ENCODE data around the gene PHF21B.

DNA sequence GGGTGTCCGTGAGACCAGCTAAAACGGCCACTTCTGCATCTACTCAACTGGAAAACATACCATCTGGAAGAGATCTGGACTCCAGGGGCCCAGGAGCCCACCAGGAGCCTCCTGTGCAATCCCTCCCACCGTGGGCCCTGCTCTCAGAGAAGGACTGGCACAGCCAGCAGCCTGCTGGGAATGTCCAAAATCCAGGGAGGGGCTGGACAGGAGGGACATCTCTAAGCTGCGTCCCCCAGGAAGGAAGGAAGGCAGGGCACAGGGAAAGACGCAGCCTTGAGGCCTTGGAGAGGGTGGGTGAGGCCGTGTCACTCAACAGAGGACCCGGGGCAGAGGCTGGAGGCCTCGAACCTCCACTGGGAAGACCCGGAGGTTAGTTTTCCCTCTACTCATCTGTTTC is 78.0 kb downstream of the PHF21B start:
- TF ChIP-seq POLR2AphosphoS5 (IDR thresholded peaks at IDR 0.05; ENCODE audit: low read depth, low read length): no peak
- no peak for TF ChIP-seq POLR2A (IDR thresholded peaks at IDR 0.05; ENCODE audit: low read depth, low read length)
- no peak for TF ChIP-seq TAF1 (IDR thresholded peaks at IDR 0.05; ENCODE audit: low read depth, low read length)
- TF ChIP-seq SPI1 (IDR thresholded peaks at IDR 0.05; ENCODE audit: low read depth, low read length): no peak
- no peak for TF ChIP-seq PAX5 (IDR thresholded peaks at IDR 0.05; ENCODE audit: insufficient read depth, low read length, severe bottlenecking)
- no peak for TF ChIP-seq POU2F2 (IDR thresholded peaks at IDR 0.05; ENCODE audit: low read depth, low read length)
